ENCODE results near the gene USP44. TPM values are rescaled to one million over a fixed set of nuclear protein-coding genes. Genes with fewer than 3 reads are reported as not detected.
A peak's percentile ranks its signal among the peaks of the same experiment; 100 is the strongest.

The USP44 gene
- total RNA-seq, 1 experiment from 2014 or later: not detected

DNA sequence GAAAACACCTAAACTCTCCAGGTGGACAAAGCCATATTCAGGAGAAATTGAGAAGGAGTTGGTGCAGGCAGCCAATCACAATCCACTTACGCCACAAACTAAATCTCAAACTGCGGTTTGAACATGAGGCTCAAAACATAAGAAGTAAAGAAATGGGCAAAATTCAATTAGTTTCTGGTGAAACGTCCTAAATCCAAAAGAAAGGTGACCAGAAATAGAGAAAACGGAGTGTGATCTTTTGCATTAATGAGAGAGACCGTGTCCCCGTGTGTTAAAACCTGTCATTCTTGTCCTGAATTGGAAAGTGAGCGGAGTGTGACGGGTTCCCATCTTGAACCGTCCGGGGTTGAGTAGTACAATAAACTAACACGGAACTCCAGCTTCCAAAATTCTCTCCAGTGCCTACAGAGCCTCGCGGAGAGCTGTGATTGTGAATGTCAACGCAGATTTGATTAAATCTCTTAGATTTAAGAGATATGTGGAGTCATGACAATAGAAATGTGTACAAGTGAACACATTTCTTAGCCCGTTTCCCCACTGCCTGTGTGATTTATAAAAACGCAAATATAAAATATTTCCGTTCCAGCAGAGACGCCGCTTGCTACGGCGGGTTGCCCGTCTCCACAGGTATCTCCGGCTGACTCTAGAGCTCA lies 77.9 kb downstream of the USP44 start:
- TF ChIP-seq EZH2 (IDR thresholded peaks at IDR 0.05; ENCODE audit: low read length, unreplicated experiment): no peak
- TF ChIP-seq EZH2phosphoT487 (IDR thresholded peaks at IDR 0.05; ENCODE audit: borderline replicate concordance, low read length): no peak
- TF ChIP-seq, protein P1, sequence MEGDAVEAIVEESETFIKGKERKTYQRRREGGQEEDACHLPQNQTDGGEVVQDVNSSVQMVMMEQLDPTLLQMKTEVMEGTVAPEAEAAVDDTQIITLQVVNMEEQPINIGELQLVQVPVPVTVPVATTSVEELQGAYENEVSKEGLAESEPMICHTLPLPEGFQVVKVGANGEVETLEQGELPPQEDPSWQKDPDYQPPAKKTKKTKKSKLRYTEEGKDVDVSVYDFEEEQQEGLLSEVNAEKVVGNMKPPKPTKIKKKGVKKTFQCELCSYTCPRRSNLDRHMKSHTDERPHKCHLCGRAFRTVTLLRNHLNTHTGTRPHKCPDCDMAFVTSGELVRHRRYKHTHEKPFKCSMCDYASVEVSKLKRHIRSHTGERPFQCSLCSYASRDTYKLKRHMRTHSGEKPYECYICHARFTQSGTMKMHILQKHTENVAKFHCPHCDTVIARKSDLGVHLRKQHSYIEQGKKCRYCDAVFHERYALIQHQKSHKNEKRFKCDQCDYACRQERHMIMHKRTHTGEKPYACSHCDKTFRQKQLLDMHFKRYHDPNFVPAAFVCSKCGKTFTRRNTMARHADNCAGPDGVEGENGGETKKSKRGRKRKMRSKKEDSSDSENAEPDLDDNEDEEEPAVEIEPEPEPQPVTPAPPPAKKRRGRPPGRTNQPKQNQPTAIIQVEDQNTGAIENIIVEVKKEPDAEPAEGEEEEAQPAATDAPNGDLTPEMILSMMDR (conservative IDR thresholded peaks at IDR 0.05; ENCODE audit: low read depth, low read length): no peak
- Histone ChIP-seq H2AFZ (ENCODE audit: low read length) (peak overlapping the region; percentile 95), H3K36me3 (ENCODE audit: low read depth, low read length) (peaks cover 23% of the 10 kb centered on the region), H3K9ac (ENCODE audit: low read length) (peak overlapping the region; percentile 98), H3K79me2 (ENCODE audit: low read length) (peaks cover 45% of the 10 kb centered on the region), H3K27ac (ENCODE audit: low read length) (peak overlapping the region; percentile 83), H3K9me2 (replicated peaks; ENCODE audit: low read length) (no peaks in the 10 kb centered on the region), H4K20me1 (ENCODE audit: low read length) (peaks cover 21% of the 10 kb centered on the region), H3K4me1 (ENCODE audit: insufficient read depth, low read length) (peaks cover 22% of the 10 kb centered on the region), H3K4me3 (ENCODE audit: low read length) (peak overlapping the region; percentile 91), H3K27me3 (ENCODE audit: low read length) (no peaks in the 10 kb centered on the region), H3K4me2 (ENCODE audit: low read length) (peak overlapping the region; percentile 86), H3K9me3 (ENCODE audit: low read length) (no peaks in the 10 kb centered on the region), H3F3A (ENCODE audit: low read length, unreplicated experiment) (no peaks in the 10 kb centered on the region)
- ChIA-PET CTCF (interaction anchor here (1.4 kb wide), 1 partner anchor 61 kb away, joined by 7 read pairs; no protein-coding TSS in a partner anchor), POLR2A (ENCODE audit: unreplicated experiment) (interaction anchor here (0.5 to 1.0 kb wide), 9 partner anchors 49 to 291 kb away, joined by 3 to 29 read pairs (median 4); no protein-coding TSS in a partner anchor)
- TSS peak; percentile 94 for BruUV-seq (replicated peaks)
- intact Hi-C loops (cut with micrococcal nuclease): loop anchor here (2.0 to 5.0 kb wide), 3 partner anchors 61 to 471 kb away; partner anchors contain the start of gene NDUFA12
- peak; percentile 58 for DNase-seq
- peak; percentile 56 for ATAC-seq

DNA sequence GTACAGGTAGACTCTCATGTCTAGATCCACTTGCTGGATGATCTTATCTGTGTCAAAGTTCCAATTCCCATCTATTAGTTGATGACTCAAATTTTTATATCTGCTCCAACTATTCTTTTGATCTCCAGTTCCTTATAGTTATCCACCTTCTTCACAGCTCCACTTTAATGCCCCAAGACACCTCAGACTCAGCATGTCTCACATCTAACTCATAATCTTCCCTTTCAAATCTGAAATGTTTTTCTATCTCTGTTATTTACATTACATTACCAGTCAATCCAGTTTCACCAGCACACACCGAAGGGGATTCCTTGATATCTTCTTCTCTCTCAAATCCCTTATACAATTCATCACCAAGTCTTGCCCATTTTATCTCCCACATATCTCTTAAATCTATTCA lies 81.0 kb downstream of the USP44 start:
- no peak overlapping the region for H2AFZ ChIP-seq (ENCODE audit: low read length)
- peaks cover 14% of the 10 kb centered on the region for H3K79me2 ChIP-seq (ENCODE audit: low read length)
- no peak overlapping the region for H3K9ac ChIP-seq (ENCODE audit: low read length)
- peak; percentile 67 for DNase-seq
- intact Hi-C loops (cut with micrococcal nuclease): loop anchor here (5.0 kb wide), 2 partner anchors 133 to 468 kb away; partner anchors contain the start of gene NDUFA12
- no peaks in the 10 kb centered on the region for H3K27me3 ChIP-seq (ENCODE audit: low read length)
- peaks cover 14% of the 10 kb centered on the region for H3K4me1 ChIP-seq (ENCODE audit: insufficient read depth, low read length)
- H3K27ac ChIP-seq (ENCODE audit: low read length): no peak overlapping the region; the same call in 1 of the 2 replicates
- H3K4me3 ChIP-seq (ENCODE audit: low read length): no peak overlapping the region
- peaks cover 7% of the 10 kb centered on the region for H4K20me1 ChIP-seq (ENCODE audit: low read length)
- POLR2A ChIA-PET (ENCODE audit: unreplicated experiment): no interaction called here
- H3K9me2 ChIP-seq (replicated peaks; ENCODE audit: low read length): no peaks in the 10 kb centered on the region
- no peak for TF ChIP-seq EZH2phosphoT487 (IDR thresholded peaks at IDR 0.05; ENCODE audit: borderline replicate concordance, low read length)
- no peak for TF ChIP-seq EZH2 (IDR thresholded peaks at IDR 0.05; ENCODE audit: low read length, unreplicated experiment)
- TF ChIP-seq, protein P1 (conservative IDR thresholded peaks at IDR 0.05; ENCODE audit: low read depth, low read length): no peak
- CTCF ChIA-PET: no interaction called here
- no peaks in the 10 kb centered on the region for H3F3A ChIP-seq (ENCODE audit: low read length, unreplicated experiment)
- H3K36me3 ChIP-seq (ENCODE audit: low read depth, low read length): no peaks in the 10 kb centered on the region
- peak overlapping the region; percentile 22 for H3K4me2 ChIP-seq (ENCODE audit: low read length)
- H3K9me3 ChIP-seq (ENCODE audit: low read length): no peaks in the 10 kb centered on the region
- BruUV-seq (replicated peaks): no TSS peak
- ATAC-seq: no peak

Other genes starting within 250 kb of the USP44 start
- gene METAP2, start 77.3 kb downstream of the USP44 start, total RNA-seq (2014; rRNA removed): 79.2 and 85.5 TPM in 2 replicates
- gene NTN4, start 239.3 kb upstream of the USP44 start, total RNA-seq (2014; rRNA removed): 39.6 and 40.3 TPM in 2 replicates

Measured in PC-3 (cell line).